ENCODE results near the gene NR3C1.

Gene NR3C1

DNA sequence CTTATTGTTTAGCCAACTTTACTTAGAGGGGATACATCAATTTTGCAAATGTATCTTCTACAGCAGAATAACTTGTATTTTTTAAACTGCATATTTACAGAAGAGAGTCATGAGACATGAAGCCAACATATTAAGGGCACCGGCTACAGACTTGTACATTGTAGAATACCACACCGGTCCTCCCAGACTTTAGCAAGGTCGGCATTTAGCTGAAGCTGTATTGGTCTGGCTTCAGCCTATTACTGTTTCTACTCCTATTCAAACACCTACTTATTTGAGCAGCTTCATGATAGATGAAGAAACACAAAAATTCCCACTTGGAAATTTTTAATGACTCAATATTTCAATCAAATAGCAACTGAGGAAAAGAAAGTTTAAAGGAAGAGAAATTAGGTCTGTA lies 33.0 kb downstream of the NR3C1 start:
- DNase-seq, result no peak
- TF ChIP-seq EZH2phosphoT487 (IDR thresholded peaks at IDR 0.05; ENCODE audit: low read length), result no peak
- TF ChIP-seq, protein P1, sequence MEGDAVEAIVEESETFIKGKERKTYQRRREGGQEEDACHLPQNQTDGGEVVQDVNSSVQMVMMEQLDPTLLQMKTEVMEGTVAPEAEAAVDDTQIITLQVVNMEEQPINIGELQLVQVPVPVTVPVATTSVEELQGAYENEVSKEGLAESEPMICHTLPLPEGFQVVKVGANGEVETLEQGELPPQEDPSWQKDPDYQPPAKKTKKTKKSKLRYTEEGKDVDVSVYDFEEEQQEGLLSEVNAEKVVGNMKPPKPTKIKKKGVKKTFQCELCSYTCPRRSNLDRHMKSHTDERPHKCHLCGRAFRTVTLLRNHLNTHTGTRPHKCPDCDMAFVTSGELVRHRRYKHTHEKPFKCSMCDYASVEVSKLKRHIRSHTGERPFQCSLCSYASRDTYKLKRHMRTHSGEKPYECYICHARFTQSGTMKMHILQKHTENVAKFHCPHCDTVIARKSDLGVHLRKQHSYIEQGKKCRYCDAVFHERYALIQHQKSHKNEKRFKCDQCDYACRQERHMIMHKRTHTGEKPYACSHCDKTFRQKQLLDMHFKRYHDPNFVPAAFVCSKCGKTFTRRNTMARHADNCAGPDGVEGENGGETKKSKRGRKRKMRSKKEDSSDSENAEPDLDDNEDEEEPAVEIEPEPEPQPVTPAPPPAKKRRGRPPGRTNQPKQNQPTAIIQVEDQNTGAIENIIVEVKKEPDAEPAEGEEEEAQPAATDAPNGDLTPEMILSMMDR (IDR thresholded peaks at IDR 0.05; ENCODE audit: low read length), result no peak
- no peak for TF ChIP-seq EZH2 (optimal IDR thresholded peaks at IDR 0.05; ENCODE audit: low read depth, low read length)
- no peaks in the 10 kb centered on the region for H3K27me3 ChIP-seq (replicated peaks; ENCODE audit: insufficient read depth, low read length)
- no peak overlapping the region for H3K27ac ChIP-seq (ENCODE audit: low read length)
- H3K4me3 ChIP-seq (ENCODE audit: low read length), result no peak overlapping the region
- peaks cover 75% of the 10 kb centered on the region for H4K20me1 ChIP-seq (ENCODE audit: insufficient read depth, low read length)
- peaks cover 100% of the 10 kb centered on the region for H3K79me2 ChIP-seq (ENCODE audit: low read length)
- H3K4me2 ChIP-seq (ENCODE audit: low read depth, low read length), result no peak overlapping the region
- H3F3A ChIP-seq (ENCODE audit: insufficient read depth, low read length), result no peaks in the 10 kb centered on the region
- H3K9me2 ChIP-seq (replicated peaks; ENCODE audit: insufficient read depth, low read length), result no peaks in the 10 kb centered on the region
- H2AFZ ChIP-seq (ENCODE audit: low read length), result no peak overlapping the region
- H3K36me3 ChIP-seq (replicated peaks; ENCODE audit: insufficient read depth, low read length), result peaks cover 8% of the 10 kb centered on the region; the same call in 1 of the 2 replicates
- no peaks in the 10 kb centered on the region for H3K9me3 ChIP-seq (replicated peaks; ENCODE audit: insufficient read depth, low read length)
- H3K4me1 ChIP-seq (ENCODE audit: low read length), result 0 out of 2 replicates have a peak, but pooled peaks cover 4% of the 10 kb centered on the region
- no peak overlapping the region for H3K9ac ChIP-seq (ENCODE audit: low read length)

DNA sequence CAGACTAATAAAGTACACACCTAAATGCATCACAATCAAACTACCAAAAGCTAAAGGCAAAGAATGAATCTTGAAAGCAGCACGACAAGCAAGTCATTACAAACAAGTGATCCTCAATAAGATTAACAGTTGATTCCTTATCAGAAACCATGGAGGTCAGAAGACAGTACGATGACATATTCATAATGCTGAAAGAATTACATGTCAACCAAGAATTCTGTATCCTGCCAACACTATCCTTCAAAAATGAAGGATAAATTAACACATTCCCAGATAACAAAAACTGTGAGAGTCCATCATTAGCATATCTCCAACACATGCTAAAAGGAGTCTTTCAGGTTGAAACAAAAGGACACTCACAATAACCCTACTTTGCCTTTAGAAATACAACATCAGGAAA lies 39.4 kb downstream of the NR3C1 start:
- Histone ChIP-seq H3K4me2 (ENCODE audit: low read depth, low read length) (no peak overlapping the region), H3K4me3 (ENCODE audit: low read length) (no peak overlapping the region), H3K9ac (ENCODE audit: low read length) (no peak overlapping the region), H3K4me1 (ENCODE audit: low read length) (peaks cover 24% of the 10 kb centered on the region), H3K27me3 (replicated peaks; ENCODE audit: insufficient read depth, low read length) (no peaks in the 10 kb centered on the region), H3F3A (ENCODE audit: insufficient read depth, low read length) (peaks cover 3% of the 10 kb centered on the region; the same call in 1 of the 2 replicates), H3K9me3 (replicated peaks; ENCODE audit: insufficient read depth, low read length) (no peaks in the 10 kb centered on the region), H3K79me2 (ENCODE audit: low read length) (peaks cover 99% of the 10 kb centered on the region), H3K36me3 (replicated peaks; ENCODE audit: insufficient read depth, low read length) (peaks cover 5% of the 10 kb centered on the region; the same call in 1 of the 2 replicates), H3K27ac (ENCODE audit: low read length) (no peak overlapping the region), H4K20me1 (ENCODE audit: insufficient read depth, low read length) (peaks cover 67% of the 10 kb centered on the region), H2AFZ (ENCODE audit: low read length) (no peak overlapping the region), H3K9me2 (replicated peaks; ENCODE audit: insufficient read depth, low read length) (no peaks in the 10 kb centered on the region)
- DNase-seq, result no peak
- TF ChIP-seq, protein P1 (IDR thresholded peaks at IDR 0.05; ENCODE audit: low read length), result no peak
- no peak for TF ChIP-seq EZH2 (optimal IDR thresholded peaks at IDR 0.05; ENCODE audit: low read depth, low read length)
- TF ChIP-seq EZH2phosphoT487 (IDR thresholded peaks at IDR 0.05; ENCODE audit: low read length), result no peak

DNA sequence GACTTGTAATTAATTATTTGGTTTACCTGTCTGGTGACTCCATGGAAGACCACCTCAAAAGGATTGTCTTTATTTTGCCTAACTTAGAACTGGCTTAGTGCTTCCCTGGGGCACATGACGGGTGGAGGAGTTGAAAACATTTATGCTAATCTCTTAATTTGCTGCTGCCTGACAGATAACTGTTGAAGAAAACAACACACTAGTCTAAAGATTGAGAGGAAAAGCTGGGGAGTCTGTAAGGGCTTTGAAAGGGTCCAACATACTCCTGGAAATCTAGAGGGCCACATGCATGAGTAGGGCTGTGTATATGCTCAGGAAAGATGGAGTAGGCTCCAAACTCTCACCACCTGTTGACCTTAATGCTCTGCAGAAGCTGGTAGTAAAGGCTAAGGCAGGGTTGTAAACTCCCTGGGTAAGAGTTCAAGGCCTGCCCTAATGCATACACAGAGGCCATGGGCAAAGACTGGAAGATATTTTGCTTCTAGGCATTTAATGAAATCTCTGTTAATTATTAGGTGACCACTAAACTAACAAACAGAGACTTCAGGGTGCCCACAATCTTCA lies 40.7 kb downstream of the NR3C1 start:
- no peak overlapping the region for H3K4me2 ChIP-seq (ENCODE audit: low read depth, low read length)
- H3K4me1 ChIP-seq (ENCODE audit: low read length), result peaks cover 26% of the 10 kb centered on the region
- peaks cover 65% of the 10 kb centered on the region for H4K20me1 ChIP-seq (ENCODE audit: insufficient read depth, low read length)
- H3K27ac ChIP-seq (ENCODE audit: low read length), result no peak overlapping the region
- no peak for DNase-seq
- peaks cover 99% of the 10 kb centered on the region for H3K79me2 ChIP-seq (ENCODE audit: low read length)
- TF ChIP-seq EZH2phosphoT487 (IDR thresholded peaks at IDR 0.05; ENCODE audit: low read length), result no peak
- no peak for TF ChIP-seq EZH2 (optimal IDR thresholded peaks at IDR 0.05; ENCODE audit: low read depth, low read length)
- TF ChIP-seq, protein P1 (IDR thresholded peaks at IDR 0.05; ENCODE audit: low read length), result no peak
- H3K36me3 ChIP-seq (replicated peaks; ENCODE audit: insufficient read depth, low read length), result no peaks in the 10 kb centered on the region; the same call in 1 of the 2 replicates
- no peaks in the 10 kb centered on the region for H3K9me2 ChIP-seq (replicated peaks; ENCODE audit: insufficient read depth, low read length)
- no peak overlapping the region for H3K9ac ChIP-seq (ENCODE audit: low read length)
- no peaks in the 10 kb centered on the region for H3K9me3 ChIP-seq (replicated peaks; ENCODE audit: insufficient read depth, low read length)
- H3K27me3 ChIP-seq (replicated peaks; ENCODE audit: insufficient read depth, low read length), result no peaks in the 10 kb centered on the region
- H3F3A ChIP-seq (ENCODE audit: insufficient read depth, low read length), result peaks cover 3% of the 10 kb centered on the region; the same call in 1 of the 2 replicates
- no peak overlapping the region for H3K4me3 ChIP-seq (ENCODE audit: low read length)
- H2AFZ ChIP-seq (ENCODE audit: low read length), result no peak overlapping the region
